ENCODE results near the gene SMU1. TPM values are rescaled to one million over a fixed set of nuclear protein-coding genes. Genes with fewer than 3 reads are reported as not detected.
"Not testable (repeated sequence)": the region's sequence is repeated elsewhere in the genome, so short reads cannot be mapped to it uniquely, and the experiment has no call there.

Gene SMU1
- total RNA-seq, 1 experiment from 2014 or later: 17.0 TPM

- Histone ChIP-seq H3K4me3 (peak overlapping the region; percentile 97), H3K27ac (peak overlapping the region; percentile 97), H3K27me3 (replicated peaks) (no peaks in the 10 kb centered on the region), H3K4me1 (replicated peaks) (peaks cover 5% of the 10 kb centered on the region), H3K9me3 (replicated peaks) (no peaks in the 10 kb centered on the region), H3K36me3 (peaks cover 41% of the 10 kb centered on the region)
- no peak for DNase-seq (ENCODE audit: low read depth in 1 of 2, low spot score in 2 of 2)
Measured at GRCh38 chr9:33024126-33024965, 52.1 kb downstream of the SMU1 start.

GRCh38 chr9:33023661-33024060 lies 52.8 kb downstream of the SMU1 start:
- no peaks in the 10 kb centered on the region for H3K9me3 ChIP-seq (replicated peaks)
- peaks cover 35% of the 10 kb centered on the region for H3K36me3 ChIP-seq
- no peaks in the 10 kb centered on the region for H3K27me3 ChIP-seq (replicated peaks)
- no peak for DNase-seq (ENCODE audit: low read depth in 1 of 2, low spot score in 2 of 2)
- peaks cover 5% of the 10 kb centered on the region for H3K4me1 ChIP-seq (replicated peaks)
- H3K4me3 ChIP-seq: no peak overlapping the region
- H3K27ac ChIP-seq: no peak overlapping the region

GRCh38 chr9:33022755-33023154 lies 53.7 kb downstream of the SMU1 start:
- Histone ChIP-seq H3K9me3 (replicated peaks) (no peaks in the 10 kb centered on the region), H3K27me3 (replicated peaks) (no peaks in the 10 kb centered on the region), H3K36me3 (peaks cover 25% of the 10 kb centered on the region), H3K4me1 (replicated peaks) (peaks cover 5% of the 10 kb centered on the region), H3K4me3 (no peak overlapping the region), H3K27ac (no peak overlapping the region)
- DNase-seq (ENCODE audit: low read depth in 1 of 2, low spot score in 2 of 2): no peak

GRCh38 chr9:33022303-33022702 lies 54.2 kb downstream of the SMU1 start:
- Histone ChIP-seq H3K4me3 (no peak overlapping the region), H3K27ac (no peak overlapping the region), H3K27me3 (replicated peaks) (no peaks in the 10 kb centered on the region), H3K9me3 (replicated peaks) (no peaks in the 10 kb centered on the region), H3K4me1 (replicated peaks) (peaks cover 5% of the 10 kb centered on the region), H3K36me3 (peaks cover 21% of the 10 kb centered on the region)
- DNase-seq (ENCODE audit: low read depth in 1 of 2, low spot score in 2 of 2): no peak

- Histone ChIP-seq H3K27me3 (replicated peaks) (no peaks in the 10 kb centered on the region), H3K9me3 (replicated peaks) (no peaks in the 10 kb centered on the region), H3K4me3 (no peak overlapping the region), H3K27ac (no peak overlapping the region), H3K36me3 (no peaks in the 10 kb centered on the region), H3K4me1 (replicated peaks) (peaks cover 5% of the 10 kb centered on the region)
- DNase-seq (ENCODE audit: low read depth in 1 of 2, low spot score in 2 of 2): no peak
Measured at GRCh38 chr9:33019797-33020196, 56.7 kb downstream of the SMU1 start.

- H3K4me3 ChIP-seq: no peak overlapping the region
- H3K27me3 ChIP-seq (replicated peaks): no peaks in the 10 kb centered on the region
- H3K9me3 ChIP-seq (replicated peaks): no peaks in the 10 kb centered on the region
- no peak overlapping the region for H3K27ac ChIP-seq
- DNase-seq (ENCODE audit: low read depth in 1 of 2, low spot score in 2 of 2): no peak
- no peaks in the 10 kb centered on the region for H3K4me1 ChIP-seq (replicated peaks)
- H3K36me3 ChIP-seq: no peaks in the 10 kb centered on the region
Measured at GRCh38 chr9:33017283-33018041, 59.0 kb downstream of the SMU1 start.

GRCh38 chr9:33014665-33015014 lies 61.8 kb downstream of the SMU1 start:
- no peaks in the 10 kb centered on the region for H3K9me3 ChIP-seq (replicated peaks)
- no peaks in the 10 kb centered on the region for H3K4me1 ChIP-seq (replicated peaks)
- DNase-seq (ENCODE audit: low read depth in 1 of 2, low spot score in 2 of 2): no peak
- no peaks in the 10 kb centered on the region for H3K36me3 ChIP-seq
- H3K27ac ChIP-seq: no peak overlapping the region
- no peak overlapping the region for H3K4me3 ChIP-seq
- H3K27me3 ChIP-seq (replicated peaks): no peaks in the 10 kb centered on the region

GRCh38 chr9:33013962-33014664 lies 62.4 kb downstream of the SMU1 start:
- no peak overlapping the region for H3K27ac ChIP-seq
- H3K27me3 ChIP-seq (replicated peaks): no peaks in the 10 kb centered on the region
- no peaks in the 10 kb centered on the region for H3K4me1 ChIP-seq (replicated peaks)
- no peaks in the 10 kb centered on the region for H3K9me3 ChIP-seq (replicated peaks)
- H3K36me3 ChIP-seq: no peaks in the 10 kb centered on the region
- no peak overlapping the region for H3K4me3 ChIP-seq
- no peak for DNase-seq (ENCODE audit: low read depth in 1 of 2, low spot score in 2 of 2)

- H3K4me1 ChIP-seq (replicated peaks): no peaks in the 10 kb centered on the region
- no peaks in the 10 kb centered on the region for H3K27me3 ChIP-seq (replicated peaks)
- H3K27ac ChIP-seq: no peak overlapping the region
- DNase-seq (ENCODE audit: low read depth in 1 of 2, low spot score in 2 of 2): no peak
- H3K4me3 ChIP-seq: no peak overlapping the region
- no peaks in the 10 kb centered on the region for H3K36me3 ChIP-seq
- H3K9me3 ChIP-seq (replicated peaks): no peaks in the 10 kb centered on the region
Measured at GRCh38 chr9:33012328-33013069, 64.0 kb downstream of the SMU1 start.

GRCh38 chr9:33011831-33012230 lies 64.6 kb downstream of the SMU1 start:
- H3K9me3 ChIP-seq (replicated peaks): no peaks in the 10 kb centered on the region
- H3K36me3 ChIP-seq: no peaks in the 10 kb centered on the region
- no peak overlapping the region for H3K4me3 ChIP-seq
- H3K4me1 ChIP-seq (replicated peaks): no peaks in the 10 kb centered on the region
- no peaks in the 10 kb centered on the region for H3K27me3 ChIP-seq (replicated peaks)
- no peak for DNase-seq (ENCODE audit: low read depth in 1 of 2, low spot score in 2 of 2)
- H3K27ac ChIP-seq: no peak overlapping the region

GRCh38 chr9:33007755-33008154 lies 68.7 kb downstream of the SMU1 start:
- no peak overlapping the region for H3K27ac ChIP-seq
- H3K4me3 ChIP-seq: no peak overlapping the region
- H3K4me1 ChIP-seq (replicated peaks): no peaks in the 10 kb centered on the region
- H3K27me3 ChIP-seq (replicated peaks): no peaks in the 10 kb centered on the region
- H3K36me3 ChIP-seq: no peaks in the 10 kb centered on the region
- H3K9me3 ChIP-seq (replicated peaks): no peaks in the 10 kb centered on the region
- no peak for DNase-seq (ENCODE audit: low read depth in 1 of 2, low spot score in 2 of 2)

GRCh38 chr9:33005335-33005734 lies 71.1 kb downstream of the SMU1 start:
- not testable (repeated sequence) for H3K36me3 ChIP-seq; H3K4me3 ChIP-seq; DNase-seq (ENCODE audit: low read depth in 1 of 2, low spot score in 2 of 2); H3K9me3 ChIP-seq (replicated peaks); H3K4me1 ChIP-seq (replicated peaks); H3K27ac ChIP-seq; H3K27me3 ChIP-seq (replicated peaks)

- not testable (repeated sequence) for H3K36me3 ChIP-seq; H3K9me3 ChIP-seq (replicated peaks); H3K27me3 ChIP-seq (replicated peaks); H3K4me1 ChIP-seq (replicated peaks)
- peak overlapping the region; percentile 58 for H3K27ac ChIP-seq
- DNase-seq (ENCODE audit: low read depth in 1 of 2, low spot score in 2 of 2): peak in 1 of 2 experiments; percentile 1
- peak overlapping the region; percentile 61 for H3K4me3 ChIP-seq
Measured at GRCh38 chr9:33000682-33001055, 75.8 kb downstream of the SMU1 start.
